ENCODE results near the gene SHROOM3.
A peak's percentile ranks its signal among the peaks of the same experiment; 100 is the strongest.

Gene SHROOM3

GRCh38 chr4:76634220-76634619, 199.2 kb downstream of the SHROOM3 start:
- no peak for DNase-seq

DNA sequence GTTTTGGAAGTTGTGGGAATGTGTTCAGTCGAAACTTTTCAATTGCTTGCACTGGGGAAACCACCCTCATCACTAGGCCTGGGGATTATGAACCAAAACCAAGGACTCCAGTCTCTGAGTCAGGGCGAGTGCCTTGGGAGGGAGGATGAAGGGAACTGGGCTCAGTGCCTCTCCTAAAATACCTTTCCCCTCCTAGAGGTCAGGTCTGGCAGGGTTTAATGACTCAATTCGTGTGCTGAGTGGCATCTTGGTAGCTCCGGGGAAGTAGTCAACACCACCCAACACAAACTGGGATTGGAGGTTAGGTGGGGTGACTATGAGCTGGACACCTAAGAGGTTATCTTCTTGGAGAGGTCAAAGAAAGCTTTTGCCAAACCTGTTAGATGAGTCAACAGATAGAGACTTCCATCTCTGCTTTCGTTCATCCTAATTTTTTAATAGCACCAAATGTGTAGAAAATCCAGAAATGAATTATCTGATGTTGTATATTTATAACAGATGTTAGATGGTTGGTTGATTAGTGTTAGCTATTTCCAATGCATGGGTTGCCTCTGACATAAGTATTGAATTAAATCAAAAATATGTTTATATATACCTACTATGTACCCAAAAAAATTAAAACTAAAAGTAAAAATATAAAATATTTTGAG, 202.8 kb downstream of the SHROOM3 start:
- no peak for DNase-seq

DNA sequence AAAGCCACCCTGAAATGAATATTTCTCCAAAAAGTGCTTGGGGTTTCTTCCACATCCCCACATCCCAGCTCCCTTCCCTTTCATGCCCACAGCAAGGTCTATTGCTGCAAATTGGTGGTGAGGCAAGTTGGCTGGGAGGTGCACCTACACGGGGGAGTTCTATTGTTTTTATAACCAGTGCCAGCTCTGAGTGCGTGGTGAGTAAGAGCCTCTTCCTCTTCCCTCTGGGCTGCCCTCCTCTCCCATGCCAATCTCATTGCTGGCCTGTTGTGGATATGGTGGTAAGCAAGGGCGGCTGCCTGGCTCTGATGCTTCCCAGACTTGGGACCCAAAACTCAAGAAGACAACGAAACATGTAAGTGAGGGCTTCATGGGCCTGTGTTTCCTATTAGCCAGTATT, 204.3 kb downstream of the SHROOM3 start:
- no peak for DNase-seq

DNA sequence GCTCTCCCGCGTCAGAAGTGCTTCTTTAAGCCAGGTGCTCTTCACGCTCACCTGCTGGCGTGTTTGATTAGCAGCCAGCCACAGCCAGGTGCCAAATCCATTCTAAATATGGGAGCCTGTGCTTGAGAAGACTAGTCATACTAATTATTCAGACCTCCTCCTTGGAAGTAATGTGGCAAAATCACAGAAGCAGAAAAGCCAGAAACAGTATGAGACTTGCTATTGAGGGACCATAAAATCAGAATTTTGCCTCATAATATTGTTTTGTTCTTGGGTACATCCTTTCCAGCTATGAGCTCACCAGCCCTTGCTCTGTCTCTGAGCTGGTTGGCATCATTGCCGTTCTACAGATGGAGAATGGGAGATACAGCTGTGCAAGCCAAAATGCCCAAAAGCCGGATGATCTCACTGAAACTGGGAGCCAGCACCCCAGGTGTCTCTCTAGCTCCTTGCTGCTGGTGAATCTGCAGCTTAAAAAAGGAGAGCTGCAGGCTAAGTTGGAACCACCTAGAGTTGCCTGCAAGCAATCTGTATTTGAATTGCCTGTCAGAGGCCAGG, 205.4 kb downstream of the SHROOM3 start:
- peak; percentile 94 for DNase-seq

DNA sequence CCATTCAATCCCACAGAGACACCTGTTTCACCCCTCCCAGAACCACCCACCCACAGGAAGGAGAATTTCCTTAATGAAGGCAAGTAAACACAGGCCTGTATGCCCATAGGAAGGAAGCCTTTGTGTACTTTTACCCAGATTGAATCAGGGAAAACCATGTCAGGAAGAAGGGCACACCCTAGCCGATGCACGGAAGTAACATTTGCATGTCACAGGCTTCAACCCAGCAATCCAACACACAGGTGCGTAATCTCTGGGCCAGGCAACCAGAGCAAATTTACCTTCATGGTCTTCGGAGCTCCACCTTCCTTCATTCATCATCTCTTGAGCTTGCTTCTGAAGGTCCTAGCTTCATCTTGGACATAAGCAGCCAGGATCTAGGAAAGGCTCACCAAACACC, 206.3 kb downstream of the SHROOM3 start:
- peak; percentile 83 for DNase-seq

GRCh38 chr4:76641758-76642157, 206.7 kb downstream of the SHROOM3 start:
- DNase-seq, result peak; percentile 55

- DNase-seq, result peak; percentile 21
These were observed 209.9 kb downstream of the SHROOM3 start for GRCh38 chr4:76644831-76645485.

DNA sequence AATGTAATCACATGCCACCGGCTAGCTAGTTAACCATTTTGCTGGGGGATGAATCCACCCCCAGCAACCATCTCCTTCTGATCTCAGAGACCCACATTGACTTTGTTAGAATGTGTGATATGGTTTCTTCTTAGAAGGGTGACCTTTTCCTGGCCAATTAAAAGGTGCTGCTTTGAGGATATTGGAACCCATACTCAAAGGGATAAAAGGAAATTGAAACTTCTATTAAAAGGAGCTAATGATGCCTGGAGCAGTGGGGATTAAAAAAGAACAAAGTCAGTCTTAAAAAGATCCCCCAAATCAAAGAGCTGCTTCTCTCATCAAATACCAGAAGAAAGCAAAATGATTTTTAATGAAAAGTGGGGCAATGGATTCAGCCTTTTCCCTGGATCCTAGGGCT, 214.1 kb downstream of the SHROOM3 start:
- no peak for DNase-seq

- DNase-seq, result no peak
These were observed 216.6 kb downstream of the SHROOM3 start for GRCh38 chr4:76651616-76652015.

GRCh38 chr4:76652389-76652788, 217.4 kb downstream of the SHROOM3 start:
- DNase-seq, result no peak

DNA sequence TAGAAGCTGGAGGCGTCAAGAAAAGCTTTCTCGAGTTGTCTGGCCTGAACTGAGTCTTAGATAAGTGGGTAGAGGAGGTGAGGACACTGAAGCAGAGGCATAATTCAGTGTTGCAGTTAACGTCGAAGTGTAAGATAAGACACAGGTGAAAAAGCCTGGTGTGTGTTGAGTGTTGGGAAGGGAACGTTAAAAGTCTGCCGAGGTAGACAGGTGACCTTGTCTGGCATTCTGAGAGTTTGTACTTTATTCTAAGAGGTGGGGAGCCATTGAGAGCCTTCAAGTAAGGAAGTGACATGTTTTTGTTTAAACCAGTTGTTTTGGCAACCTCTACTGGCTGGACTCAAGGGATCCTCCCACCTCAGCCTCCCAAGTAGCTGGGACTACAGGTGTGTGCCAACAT, 219.1 kb downstream of the SHROOM3 start:
- no peak for DNase-seq

- no peak for DNase-seq
These were observed 219.8 kb downstream of the SHROOM3 start for GRCh38 chr4:76654791-76655190.

GRCh38 chr4:76655566-76656479, 220.8 kb downstream of the SHROOM3 start:
- no peak for DNase-seq

DNA sequence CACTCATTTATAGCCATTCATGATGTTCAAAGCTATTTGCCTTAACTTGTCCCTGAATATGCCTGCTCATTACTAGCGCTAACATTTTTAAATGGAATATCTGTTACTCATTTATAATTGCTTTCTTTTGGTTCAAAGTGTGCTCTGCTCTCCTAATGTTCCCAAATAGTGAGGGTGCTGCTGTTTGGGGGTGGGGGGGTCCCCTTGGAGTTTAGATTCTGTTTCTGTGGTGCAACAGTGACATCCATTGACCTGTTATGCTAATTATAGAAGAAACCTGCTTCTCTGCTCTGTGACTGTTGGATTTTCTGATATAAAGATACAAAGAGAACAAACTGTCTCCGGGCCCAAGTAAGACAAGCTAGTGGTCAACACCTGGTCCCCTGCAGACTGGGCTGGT, 222.4 kb downstream of the SHROOM3 start:
- DNase-seq, result no peak

DNA sequence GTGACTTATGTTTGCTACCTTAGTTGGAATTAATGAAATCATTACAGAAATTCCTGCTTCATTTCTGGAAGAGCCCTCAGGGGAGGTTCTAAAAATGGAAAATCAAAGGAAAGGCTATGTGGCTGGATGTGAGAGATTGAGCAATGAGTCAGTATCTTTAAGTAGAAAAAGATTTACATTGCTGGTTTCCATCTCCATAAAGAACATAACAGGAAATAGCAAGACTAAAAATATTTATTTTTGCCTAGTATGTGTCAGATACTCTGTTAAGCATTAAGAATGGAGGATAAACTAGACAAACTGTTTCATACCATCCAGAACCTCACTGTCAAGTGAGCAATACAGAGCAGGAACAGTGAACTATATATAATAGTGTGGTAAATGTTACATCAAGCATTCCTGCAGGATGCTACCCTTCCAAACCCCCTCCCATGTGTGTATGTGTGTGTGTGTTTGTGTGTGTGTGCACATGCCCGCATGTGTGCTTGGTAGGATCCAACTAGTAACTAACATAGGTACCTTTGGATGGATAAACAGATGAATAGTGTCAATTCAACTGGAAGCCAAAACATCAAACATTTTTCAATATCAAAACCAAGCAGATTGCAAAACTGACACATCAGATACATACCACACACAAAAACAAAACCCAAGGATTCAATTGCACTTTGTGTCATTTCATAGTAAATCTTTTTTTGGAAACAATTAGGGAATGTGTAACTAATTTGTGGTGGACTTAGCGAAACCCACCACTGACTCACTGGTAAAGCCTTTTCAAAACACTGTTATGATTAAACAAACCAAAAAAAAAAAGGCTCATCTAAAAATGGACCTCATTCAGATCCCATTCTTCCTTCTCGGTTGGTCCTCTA, 223.4 kb downstream of the SHROOM3 start:
- DNase-seq, result no peak

DNA sequence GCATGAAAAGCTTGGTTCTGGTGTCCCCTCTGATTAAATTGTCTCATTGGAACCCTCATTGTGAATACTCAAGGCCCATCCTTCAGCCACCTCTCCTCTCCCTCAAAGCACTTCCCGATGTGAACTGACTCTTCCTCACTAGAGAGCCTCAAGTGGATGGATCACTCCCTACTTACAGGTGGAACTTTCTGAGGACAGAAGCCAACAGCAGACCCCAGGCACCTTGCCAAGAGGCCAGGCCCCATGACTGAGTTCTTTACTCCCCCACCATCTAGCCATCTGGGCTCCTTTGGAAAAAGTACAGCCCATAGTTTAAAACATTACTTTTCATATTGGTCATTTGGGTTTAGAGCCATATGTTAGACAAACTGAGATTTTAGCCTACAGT, 224.1 kb downstream of the SHROOM3 start:
- DNase-seq, result no peak

GRCh38 chr4:76663824-76664223, 228.8 kb downstream of the SHROOM3 start:
- no peak for DNase-seq

DNA sequence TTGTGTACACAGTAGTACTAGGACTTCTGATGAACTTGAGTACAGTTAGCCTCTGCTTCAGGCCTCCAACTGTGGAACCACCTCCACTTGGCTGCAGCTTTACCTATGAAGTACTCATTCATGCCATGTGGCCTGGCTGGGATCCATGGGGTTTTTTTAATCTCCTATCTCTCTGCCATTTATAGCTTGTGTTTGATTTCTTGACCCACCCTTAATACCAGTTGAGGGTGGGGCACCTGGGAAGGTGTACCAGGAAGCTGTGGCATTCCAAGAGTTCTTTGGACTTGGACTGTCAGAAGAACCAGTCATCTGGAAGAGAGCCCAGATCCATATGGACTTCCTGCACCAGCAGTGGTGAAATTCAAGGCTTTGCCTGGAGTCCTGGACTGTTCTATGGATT, 230.1 kb downstream of the SHROOM3 start:
- no peak for DNase-seq

DNA sequence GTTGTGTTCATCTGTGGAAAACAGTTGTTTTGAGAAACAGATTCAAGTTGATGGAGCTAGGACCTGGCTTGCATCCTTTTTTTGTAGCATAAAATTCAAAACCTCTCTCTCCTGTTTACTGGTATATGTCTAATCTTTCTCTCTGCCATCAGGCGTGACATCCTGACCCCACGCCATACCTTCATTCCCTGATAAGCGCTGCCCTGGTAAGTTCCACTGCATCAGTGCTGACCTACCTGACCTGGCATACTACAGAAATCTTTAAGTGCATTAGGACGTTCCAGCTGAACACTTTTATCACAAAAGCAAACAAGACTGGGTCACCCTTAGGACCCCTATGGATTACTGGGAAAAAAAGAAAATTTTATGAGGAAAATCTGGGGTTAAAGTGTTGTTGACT, 230.7 kb downstream of the SHROOM3 start:
- no peak for DNase-seq

DNA sequence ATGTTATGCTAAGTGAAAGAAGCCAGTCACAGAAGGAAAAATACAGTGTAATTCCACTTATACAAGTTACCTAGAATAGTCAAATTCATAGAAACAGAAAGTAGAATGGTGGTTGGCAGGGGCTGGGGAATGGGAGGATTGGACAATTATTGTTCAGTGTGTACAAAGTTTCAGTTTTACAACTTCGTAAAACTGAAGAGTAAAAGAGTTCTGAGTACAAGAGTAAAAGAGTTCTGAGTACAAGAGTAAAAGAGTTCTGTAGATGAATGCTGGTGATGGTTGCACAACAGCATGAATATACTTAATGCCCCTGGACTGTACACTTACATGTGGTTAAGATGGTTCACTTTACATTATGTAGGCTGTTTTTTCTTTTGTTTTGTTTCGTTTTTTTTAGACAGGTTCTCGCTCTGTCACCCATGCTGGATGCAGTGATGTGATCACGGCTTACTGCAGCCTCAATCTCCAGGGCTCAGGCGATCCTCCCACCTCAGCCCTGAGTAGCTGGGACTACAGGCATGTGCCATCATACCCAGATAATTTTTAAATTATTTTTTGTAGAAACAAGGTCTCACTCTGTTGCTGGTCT, 232.0 kb downstream of the SHROOM3 start:
- no peak for DNase-seq

DNA sequence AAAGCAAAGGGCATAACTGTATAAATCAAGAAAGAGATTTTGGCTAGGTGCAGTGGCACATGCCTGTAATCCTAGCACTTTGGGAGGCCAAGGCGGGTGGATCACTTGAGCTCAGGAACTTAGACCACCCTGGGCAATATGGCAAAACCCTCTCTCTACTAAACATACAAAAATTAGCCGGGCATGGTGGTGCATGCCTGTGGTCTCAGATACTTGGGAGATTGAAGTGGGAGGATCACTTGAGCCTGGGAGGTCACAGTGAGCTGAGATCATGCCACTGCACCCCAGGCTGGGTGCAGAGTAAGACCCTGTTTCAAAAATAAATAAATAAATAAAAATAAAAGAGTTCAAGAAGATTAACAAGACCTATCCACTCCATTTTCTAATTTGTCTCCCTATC, 235.6 kb downstream of the SHROOM3 start:
- DNase-seq, result no peak

GRCh38 chr4:76673362-76673761, 238.3 kb downstream of the SHROOM3 start:
- no peak for DNase-seq

Measured in NCI-H146 (cell line).